CD4-positive, alpha-beta T cell treated with Interleukin-17A for 4 hours (primary cell): Measurements from ENCODE around the gene CDC42BPB.

Experiments used
- DNase-seq: peaks from one replicate; pipeline ENCODE4 v3.0.0-alpha.2; 2020; ENCODE audit warnings: mixed read lengths

The CDC42BPB gene

DNA sequence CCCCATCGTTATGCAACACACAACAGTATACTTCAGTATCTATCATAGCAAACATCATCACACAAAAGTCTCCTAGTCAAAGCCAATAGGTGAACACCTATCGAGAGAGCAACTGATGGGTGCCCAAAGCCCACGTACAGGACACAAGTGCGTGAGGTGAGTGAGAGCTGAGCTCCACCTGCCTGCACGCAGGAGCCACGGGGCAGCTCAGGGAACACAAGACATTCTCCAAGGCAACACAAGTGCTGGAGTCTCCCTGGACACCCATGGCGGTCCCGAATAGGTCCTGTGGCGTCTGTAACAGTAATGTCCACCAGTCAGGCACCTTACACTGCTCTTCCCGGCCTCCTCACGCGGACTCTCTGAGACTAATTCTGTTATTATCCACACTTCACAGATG, 44.3 kb downstream of the CDC42BPB start:
- DNase-seq = no peak

- DNase-seq = no peak
These were observed 47.8 kb downstream of the CDC42BPB start for GRCh38 chr14:103009559-103009958.

GRCh38 chr14:103008768-103009357, 48.5 kb downstream of the CDC42BPB start:
- DNase-seq = no peak

- DNase-seq = no peak
These were observed 49.2 kb downstream of the CDC42BPB start for GRCh38 chr14:103008126-103008525.

GRCh38 chr14:103007555-103007954, 49.8 kb downstream of the CDC42BPB start:
- no peak for DNase-seq

- DNase-seq = no peak
These were observed 50.3 kb downstream of the CDC42BPB start for GRCh38 chr14:103006991-103007520.

DNA sequence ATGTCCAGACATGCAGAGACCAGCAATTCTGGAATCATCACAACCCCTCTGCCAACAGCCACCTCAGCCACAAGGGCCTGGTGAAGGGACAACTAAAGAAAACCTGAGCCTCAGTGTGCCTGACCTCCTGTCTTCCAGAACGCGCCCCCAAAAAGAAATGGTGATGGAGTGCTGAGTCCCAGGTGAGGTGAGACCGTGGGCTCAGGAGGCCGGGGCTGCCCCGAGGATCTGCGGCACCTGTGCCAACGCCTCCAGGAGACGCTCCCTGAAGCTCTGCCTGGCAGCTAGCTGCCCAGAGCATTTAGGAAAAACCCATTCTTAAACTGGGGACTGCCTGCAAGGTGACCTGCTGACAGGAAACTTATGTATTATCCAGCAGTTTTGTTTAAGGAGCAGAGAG, 51.2 kb downstream of the CDC42BPB start:
- no peak for DNase-seq

GRCh38 chr14:103003850-103004249, 53.5 kb downstream of the CDC42BPB start:
- no peak for DNase-seq

DNA sequence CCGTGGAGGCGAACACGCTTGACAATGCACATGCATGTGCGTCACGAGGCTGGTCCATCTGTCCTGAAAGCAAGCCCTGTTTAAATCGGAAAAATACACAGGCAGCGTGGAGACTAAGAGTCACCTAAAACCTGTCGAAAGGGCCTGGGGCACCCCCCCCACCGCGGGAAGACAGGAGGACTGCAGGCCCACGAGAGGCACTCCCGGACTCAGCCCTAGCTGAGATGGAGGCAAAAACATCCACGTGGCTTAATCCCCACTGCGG, 54.1 kb downstream of the CDC42BPB start:
- DNase-seq = no peak

GRCh38 chr14:103002578-103003350, 54.6 kb downstream of the CDC42BPB start:
- no peak for DNase-seq

DNA sequence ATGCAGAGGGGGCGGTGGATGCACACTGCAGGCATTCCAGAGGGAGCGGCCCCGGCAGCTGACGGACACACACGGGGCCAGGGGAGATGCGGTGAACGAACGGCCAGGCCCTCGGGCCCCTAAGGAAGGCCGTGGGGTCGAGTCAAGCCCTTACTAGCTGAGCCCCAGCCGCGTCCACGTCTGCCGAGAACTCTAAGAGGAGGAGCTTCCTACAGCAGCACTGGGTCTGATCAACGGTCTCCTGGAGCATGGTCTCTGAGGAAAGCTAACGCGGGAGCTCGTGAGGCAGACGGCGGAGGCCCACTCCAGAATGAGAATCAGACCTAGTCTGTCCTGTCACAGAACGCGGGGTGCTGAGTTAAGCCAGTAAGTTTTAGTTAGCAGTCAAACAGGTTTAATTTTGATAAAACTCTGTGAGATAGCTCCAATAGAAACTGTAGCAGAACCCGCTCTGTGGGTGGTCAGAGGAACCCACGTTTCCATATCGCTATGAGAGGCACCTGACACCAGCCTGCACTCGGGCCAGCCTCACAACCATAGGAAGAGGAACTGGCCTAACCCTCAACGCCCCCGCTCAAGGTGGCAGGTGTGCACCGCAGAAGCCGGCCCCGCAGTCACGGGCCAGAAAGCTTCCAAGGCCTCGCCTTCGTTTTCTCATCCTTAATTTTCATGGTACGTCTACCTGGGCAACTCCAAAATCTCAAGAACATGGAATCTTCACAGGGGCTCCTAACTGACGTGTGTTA, 55.5 kb downstream of the CDC42BPB start:
- DNase-seq = no peak

- no peak for DNase-seq
These were observed 56.1 kb downstream of the CDC42BPB start for GRCh38 chr14:103001226-103001625.

GRCh38 chr14:103000291-103000921, 56.9 kb downstream of the CDC42BPB start:
- DNase-seq = no peak

DNA sequence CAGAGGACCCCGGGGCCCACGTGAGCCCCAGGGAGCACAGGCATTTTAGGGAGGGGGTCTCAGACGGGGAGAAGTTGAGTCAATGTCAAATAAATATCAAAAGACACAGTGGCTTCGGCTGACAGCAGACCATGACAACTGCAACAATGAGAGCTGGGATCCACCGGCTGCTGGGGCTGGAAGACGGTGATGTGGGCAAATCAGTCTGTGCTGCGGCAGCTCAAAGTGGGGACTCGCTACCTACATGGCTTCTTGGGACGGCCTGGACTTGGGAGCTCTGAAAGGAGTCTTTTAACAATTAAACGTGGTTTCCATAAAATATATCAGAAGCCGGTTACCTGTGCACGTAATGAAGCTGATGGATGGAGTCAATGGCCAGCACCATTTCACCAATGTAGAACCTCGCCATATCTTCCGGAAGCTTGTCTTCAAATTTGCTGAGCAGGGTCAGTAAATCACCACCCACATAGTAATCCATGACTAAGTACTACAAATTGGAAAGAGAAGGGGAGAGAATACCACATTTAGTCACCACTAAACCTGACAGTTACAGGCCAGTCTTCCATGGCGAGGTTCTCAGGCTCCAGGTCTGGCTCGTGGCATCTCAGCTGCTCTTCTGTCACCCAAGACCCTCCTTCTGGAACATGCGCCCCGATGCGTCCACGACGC, 58.0 kb downstream of the CDC42BPB start:
- no peak for DNase-seq

DNA sequence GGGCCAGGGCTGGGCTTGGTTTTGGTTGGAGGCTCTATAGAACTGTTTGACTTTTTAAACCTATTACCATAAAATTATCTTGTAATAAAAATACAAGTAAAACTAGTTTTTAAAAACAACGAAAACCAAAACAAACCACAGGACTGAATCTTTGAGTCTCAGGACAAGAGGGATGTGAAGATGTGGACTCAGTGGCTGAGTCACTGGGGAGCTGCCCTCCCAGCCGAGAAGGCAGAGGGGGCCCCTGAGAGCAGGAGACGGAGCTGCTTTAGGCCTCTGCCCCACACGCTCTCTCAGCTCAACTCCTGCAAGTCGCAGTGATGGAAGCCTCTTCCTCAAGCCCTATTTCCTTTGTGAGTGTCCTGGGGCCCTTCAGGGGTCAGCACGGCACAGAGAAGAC, 59.0 kb downstream of the CDC42BPB start:
- no peak for DNase-seq

DNA sequence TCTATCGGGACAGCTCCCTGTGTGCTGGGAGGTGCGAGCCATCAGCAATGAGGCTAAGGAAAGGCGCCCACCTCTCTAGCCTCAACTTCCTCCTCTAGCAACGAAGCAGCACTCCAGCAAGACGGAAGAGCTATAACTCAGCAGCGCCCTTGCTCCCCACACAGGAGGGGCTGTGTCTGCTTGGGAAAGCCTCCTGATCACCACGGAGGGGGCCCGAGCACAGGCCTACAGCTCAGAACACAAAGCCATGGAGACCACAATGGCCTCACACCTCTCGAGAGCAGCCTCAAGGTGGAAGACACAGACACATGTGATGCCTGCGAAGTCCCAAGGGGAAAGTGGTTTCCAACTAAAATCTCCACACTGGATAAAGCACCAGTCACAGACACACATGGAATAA, 60.4 kb downstream of the CDC42BPB start:
- DNase-seq = no peak

- DNase-seq = no peak
These were observed 62.7 kb downstream of the CDC42BPB start for GRCh38 chr14:102994689-102995088.

GRCh38 chr14:102993523-102993922, 63.8 kb downstream of the CDC42BPB start:
- DNase-seq = no peak

DNA sequence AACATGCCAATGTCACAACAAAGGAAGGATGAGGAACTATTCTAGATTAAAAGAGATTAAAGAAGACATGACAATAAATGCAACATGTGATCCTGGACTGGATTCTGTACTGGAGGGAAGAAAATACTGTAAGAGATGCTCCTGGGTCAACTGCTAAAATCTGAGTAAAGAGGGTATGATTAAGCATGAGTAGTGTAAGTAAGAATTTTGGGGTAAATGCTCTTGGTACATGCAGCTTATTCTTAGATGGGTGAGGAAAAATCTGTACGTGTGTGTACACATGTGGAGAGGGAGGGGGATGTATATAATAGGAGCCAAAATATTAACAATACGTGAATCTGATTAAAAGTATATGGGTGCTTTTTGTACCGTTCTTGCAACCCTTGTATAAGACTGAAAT, 66.0 kb downstream of the CDC42BPB start:
- DNase-seq = no peak

- DNase-seq = no peak
These were observed 69.3 kb downstream of the CDC42BPB start for GRCh38 chr14:102988054-102988453.

DNA sequence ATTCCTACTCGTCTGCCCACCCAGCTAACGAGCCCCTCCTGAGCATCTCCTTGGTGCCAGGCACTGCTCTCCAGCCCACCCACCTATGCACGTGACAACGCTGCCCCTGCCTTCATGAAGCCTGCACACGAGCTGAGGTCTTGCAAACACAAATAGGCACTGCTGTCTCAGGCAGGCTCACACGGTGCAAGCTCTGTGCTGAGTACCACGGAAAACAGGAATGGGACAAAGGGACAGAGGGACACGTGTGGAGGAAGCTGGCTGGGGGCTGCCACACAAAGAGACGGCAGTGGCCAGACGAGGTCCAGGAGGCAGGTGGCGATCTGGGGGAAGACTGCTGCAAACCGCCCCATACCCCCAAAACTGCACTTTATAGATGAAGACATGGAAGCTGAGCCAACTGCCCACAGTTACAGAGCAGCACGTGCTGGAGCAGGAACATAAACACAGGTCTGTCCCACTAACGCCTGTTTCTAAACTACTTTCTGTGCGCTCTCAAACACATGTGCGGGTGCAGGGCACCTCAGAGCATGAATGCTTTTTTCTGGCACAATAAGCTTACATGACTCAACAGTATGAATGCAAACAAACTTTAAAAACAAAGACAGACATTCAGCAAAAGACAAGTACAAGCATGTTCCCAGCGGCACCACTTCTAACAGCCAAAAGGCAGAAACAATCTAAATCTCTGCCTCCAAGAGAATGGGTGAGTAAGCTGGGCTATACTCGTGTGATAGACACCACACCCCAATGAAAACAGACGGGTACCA, 70.4 kb downstream of the CDC42BPB start:
- DNase-seq = no peak

DNA sequence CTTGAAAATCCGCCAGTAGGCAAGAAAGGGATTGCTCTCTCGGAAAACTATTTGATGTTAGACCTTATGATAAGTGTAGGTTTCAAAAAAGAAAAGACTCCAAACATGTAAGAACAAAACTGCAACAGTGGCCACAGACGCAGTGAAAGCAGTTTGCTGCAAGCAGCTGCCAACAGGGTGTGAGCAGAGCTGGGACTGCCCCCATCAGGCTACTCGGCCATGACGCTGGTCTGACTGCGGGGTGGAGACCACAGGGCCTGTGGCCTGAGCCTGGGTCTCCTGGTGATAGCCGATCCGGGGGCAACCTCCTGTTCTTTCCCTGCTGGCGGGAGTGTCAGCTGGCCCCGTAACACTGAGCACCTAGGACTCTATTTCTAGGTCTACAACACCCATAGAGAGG, 71.7 kb downstream of the CDC42BPB start:
- DNase-seq = no peak
